Measurements from ENCODE around the gene MMP23B. TPM values are rescaled to one million over a fixed set of nuclear protein-coding genes. Genes with fewer than 3 reads are reported as not detected.
A peak's percentile ranks its signal among the peaks of the same experiment; 100 is the strongest.

Gene MMP23B
- polyA plus RNA-seq, 3 donors, result 0.21 to 1.5 (median 0.24) TPM

DNA sequence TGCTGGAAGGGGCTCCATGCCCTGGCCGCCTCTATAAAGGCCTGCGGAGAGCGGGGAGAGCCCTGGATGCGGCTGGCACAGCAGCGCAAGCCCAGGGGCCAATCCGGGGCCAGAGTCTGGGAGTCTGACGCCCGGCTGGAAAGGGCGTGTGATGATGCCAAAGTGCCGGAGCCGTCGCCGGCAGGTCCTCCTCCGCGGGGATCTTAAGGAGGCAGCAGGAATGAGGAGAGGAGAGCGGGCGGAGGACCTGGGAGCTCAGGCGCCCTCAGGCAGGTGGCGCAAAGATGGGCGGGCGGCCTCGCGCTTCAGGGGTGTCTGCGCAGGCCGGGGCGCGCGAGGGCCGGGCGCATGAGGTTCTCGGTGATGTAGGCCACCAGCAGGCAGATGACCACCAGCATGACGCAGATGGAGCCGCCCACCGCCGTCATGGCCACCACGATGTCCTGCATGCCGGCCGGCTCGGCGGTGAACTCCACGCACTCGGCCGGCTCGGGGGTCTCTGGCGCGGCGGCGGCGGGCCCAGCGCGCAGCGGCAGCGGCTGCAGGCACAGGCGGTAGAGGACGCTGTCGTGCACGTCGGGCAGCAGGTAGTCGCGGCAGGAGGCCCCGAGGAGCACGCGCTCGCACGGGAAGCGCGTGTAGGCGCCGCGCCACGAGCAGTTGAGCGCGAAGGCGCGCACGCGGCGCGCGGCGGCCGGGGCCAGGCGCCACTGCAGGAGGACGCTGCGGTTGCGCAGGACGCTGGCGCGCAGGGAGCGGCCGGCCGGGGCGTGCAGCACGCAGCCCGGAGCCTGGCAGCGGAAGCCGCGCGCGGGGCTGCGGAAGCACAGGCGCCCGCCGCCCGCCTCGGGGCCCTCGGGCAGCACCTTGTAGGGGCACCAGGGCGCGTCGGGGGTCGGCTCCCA, 32.7 kb upstream of the MMP23B start:
- Mint-ChIP-seq H3K36me3 (no peaks in the 10 kb centered on the region), H3K27ac (peak overlapping the region in 1 of 7 donors; percentile 72), H3K9me3 (peaks cover 0 to 2% (median 0%) of the 10 kb centered on the region in 7 donors), H3K4me1 (peaks cover 34% of the 10 kb centered on the region), H3K4me3 (peak overlapping the region; percentile 71 to 82), H3K27me3 (ENCODE audit: low read depth in 3 of 3) (peaks cover 7 to 17% (median 11%) of the 10 kb centered on the region in 3 donors)
- H4K20me1 ChIP-seq (ENCODE audit: insufficient read depth, low read length), result no peaks in the 10 kb centered on the region
- no peaks in the 10 kb centered on the region for H3K79me2 ChIP-seq (ENCODE audit: insufficient read depth, low read length)
- peaks cover 0 to 26% of the 10 kb centered on the region in 2 donors for H3K27me3 ChIP-seq (ENCODE audit: control insufficient read depth in 2 of 2, insufficient read depth in 2 of 2, low read length in 2 of 2)
- TF ChIP-seq, protein P1, sequence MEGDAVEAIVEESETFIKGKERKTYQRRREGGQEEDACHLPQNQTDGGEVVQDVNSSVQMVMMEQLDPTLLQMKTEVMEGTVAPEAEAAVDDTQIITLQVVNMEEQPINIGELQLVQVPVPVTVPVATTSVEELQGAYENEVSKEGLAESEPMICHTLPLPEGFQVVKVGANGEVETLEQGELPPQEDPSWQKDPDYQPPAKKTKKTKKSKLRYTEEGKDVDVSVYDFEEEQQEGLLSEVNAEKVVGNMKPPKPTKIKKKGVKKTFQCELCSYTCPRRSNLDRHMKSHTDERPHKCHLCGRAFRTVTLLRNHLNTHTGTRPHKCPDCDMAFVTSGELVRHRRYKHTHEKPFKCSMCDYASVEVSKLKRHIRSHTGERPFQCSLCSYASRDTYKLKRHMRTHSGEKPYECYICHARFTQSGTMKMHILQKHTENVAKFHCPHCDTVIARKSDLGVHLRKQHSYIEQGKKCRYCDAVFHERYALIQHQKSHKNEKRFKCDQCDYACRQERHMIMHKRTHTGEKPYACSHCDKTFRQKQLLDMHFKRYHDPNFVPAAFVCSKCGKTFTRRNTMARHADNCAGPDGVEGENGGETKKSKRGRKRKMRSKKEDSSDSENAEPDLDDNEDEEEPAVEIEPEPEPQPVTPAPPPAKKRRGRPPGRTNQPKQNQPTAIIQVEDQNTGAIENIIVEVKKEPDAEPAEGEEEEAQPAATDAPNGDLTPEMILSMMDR (IDR thresholded peaks at IDR 0.05), result peak; percentile 25
- H3K4me3 ChIP-seq (replicated peaks in 1 of 3; ENCODE audit: low read depth in 2 of 3, low read length in 3 of 3), result peak overlapping the region in 1 of 3 experiments; percentile 65
- intact Hi-C loops (cut with micrococcal nuclease), result no loop called here
- no peak overlapping the region for H3K27ac ChIP-seq (ENCODE audit: low read depth in 1 of 2, low read length in 2 of 2)
- H2AFZ ChIP-seq (ENCODE audit: insufficient read depth, low read depth, low read length, poor library complexity, severe bottlenecking), result peak overlapping the region; percentile 61
- H3K9me3 ChIP-seq (replicated peaks in 1 of 2; ENCODE audit: control insufficient read depth in 1 of 2, insufficient read depth in 1 of 2, low read length in 2 of 2), result no peaks in the 10 kb centered on the region
- WGBS (ENCODE audit: insufficient coverage), result 16% methylated on average over 110 of the region's 111 CpGs
- peak overlapping the region; percentile 36 for H3K9ac ChIP-seq (ENCODE audit: insufficient read depth, low read length, poor library complexity, severe bottlenecking)
- H3K36me3 ChIP-seq (replicated peaks in 1 of 2; ENCODE audit: control insufficient read depth in 1 of 2, insufficient read depth in 2 of 2, low read length in 2 of 2), result no peaks in the 10 kb centered on the region
- H3K4me2 ChIP-seq (replicated peaks; ENCODE audit: extremely low read depth, low read length, poor library complexity, severe bottlenecking), result peak overlapping the region; percentile 86
- peaks cover 34 to 55% of the 10 kb centered on the region in 2 donors for H3K4me1 ChIP-seq (ENCODE audit: control insufficient read depth in 1 of 2, insufficient read depth in 2 of 2, low read length in 2 of 2)
- DNase-seq, result peak; percentile 29 to 57 (median 51)

DNA sequence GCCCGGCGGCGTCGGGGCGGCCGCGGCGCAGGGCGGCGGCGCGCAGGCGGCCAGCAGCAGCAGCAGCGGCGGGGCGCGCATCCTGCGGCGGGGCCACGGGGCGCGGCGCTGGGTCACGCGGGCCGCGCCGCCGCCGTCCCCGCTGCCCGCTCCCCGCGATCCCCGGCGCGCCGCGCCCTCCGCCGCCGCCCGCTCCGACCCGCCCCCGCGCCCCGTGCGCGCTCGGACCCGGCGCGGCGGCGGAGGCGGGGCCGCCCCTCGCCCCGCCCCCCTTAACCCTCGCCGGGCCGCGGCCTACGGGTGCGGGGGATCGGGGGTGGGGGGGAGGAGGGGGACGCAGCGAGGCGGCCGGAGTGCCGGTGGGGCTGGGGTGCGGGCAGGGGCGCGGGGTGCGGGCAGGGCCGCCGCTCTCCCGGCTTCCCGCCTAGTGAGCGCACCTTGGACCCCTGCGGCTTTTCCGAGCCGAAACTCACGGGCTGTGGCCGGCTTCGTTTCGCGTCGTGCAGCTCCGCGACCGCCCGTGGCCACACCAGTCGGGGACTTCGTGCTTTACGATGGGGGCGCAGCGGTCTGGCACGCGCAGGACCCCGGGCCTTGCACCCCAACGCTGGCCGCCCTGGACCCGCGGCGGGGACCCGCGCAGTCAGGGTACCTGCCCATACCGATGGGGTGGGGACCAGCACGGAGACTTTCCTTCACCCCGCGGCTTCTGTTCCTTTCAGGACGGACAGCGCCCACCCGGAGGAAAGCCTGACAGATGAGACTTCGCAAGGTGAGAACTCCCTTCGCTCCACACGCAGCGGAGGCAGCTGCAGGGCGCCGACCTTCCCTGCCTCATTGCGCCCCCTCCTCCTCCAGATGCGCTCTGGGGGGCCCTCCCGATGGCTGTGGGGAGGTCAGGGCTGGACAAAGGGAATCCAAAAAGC, 31.8 kb upstream of the MMP23B start, which contains the start of gene FNDC10:
FNDC10 (minus strand) TSS at position 201 of the 926 bp plus-strand sequence; CDS start at position 81, 120 bp downstream.
- Histone ChIP-seq H3K4me1 (ENCODE audit: control insufficient read depth in 1 of 2, insufficient read depth in 2 of 2, low read length in 2 of 2) (peaks cover 34 to 55% of the 10 kb centered on the region in 2 donors), H3K79me2 (ENCODE audit: insufficient read depth, low read length) (no peaks in the 10 kb centered on the region), H3K4me2 (replicated peaks; ENCODE audit: extremely low read depth, low read length, poor library complexity, severe bottlenecking) (peak within 1 kb of the TSS; percentile 86), H3K4me3 (replicated peaks in 1 of 3; ENCODE audit: low read depth in 2 of 3, low read length in 3 of 3) (peak within 1 kb of the TSS; percentile 20 to 69 (median 42)), H2AFZ (ENCODE audit: insufficient read depth, low read depth, low read length, poor library complexity, severe bottlenecking) (peak within 1 kb of the TSS; percentile 76), H3K9ac (ENCODE audit: insufficient read depth, low read length, poor library complexity, severe bottlenecking) (peak within 1 kb of the TSS; percentile 36), H3K36me3 (replicated peaks in 1 of 2; ENCODE audit: control insufficient read depth in 1 of 2, insufficient read depth in 2 of 2, low read length in 2 of 2) (no peaks in the 10 kb centered on the region), H3K9me3 (replicated peaks in 1 of 2; ENCODE audit: control insufficient read depth in 1 of 2, insufficient read depth in 1 of 2, low read length in 2 of 2) (no peaks in the 10 kb centered on the region), H3K27me3 (ENCODE audit: control insufficient read depth in 2 of 2, insufficient read depth in 2 of 2, low read length in 2 of 2) (peaks cover 0 to 26% of the 10 kb centered on the region in 2 donors), H4K20me1 (ENCODE audit: insufficient read depth, low read length) (no peaks in the 10 kb centered on the region), H3K27ac (ENCODE audit: low read depth in 1 of 2, low read length in 2 of 2) (no peak within 1 kb of the TSS)
- Mint-ChIP-seq H3K4me1 (peaks cover 34% of the 10 kb centered on the region), H3K9me3 (peaks cover 0 to 2% (median 0%) of the 10 kb centered on the region in 7 donors), H3K27ac (peak within 1 kb of the TSS in 1 of 7 donors; percentile 72), H3K36me3 (no peaks in the 10 kb centered on the region), H3K4me3 (peak within 1 kb of the TSS; percentile 71 to 82), H3K27me3 (ENCODE audit: low read depth in 3 of 3) (peaks cover 9 to 17% (median 11%) of the 10 kb centered on the region in 3 donors)
- intact Hi-C loops (cut with micrococcal nuclease), result no loop called here
- WGBS (ENCODE audit: insufficient coverage), result 2% methylated on average over 93 of the region's 125 CpGs
- TF ChIP-seq, protein P1 (IDR thresholded peaks at IDR 0.05), result no peak
- no peak for DNase-seq

Measured in CD14-positive monocyte (primary cell).